HG02981 (cell line): ENCODE measurements around the gene OSM.

Source experiments
- ATAC-seq: cut with Tn5 transposase; IDR thresholded peaks from one replicate; pipeline ENCODE4 v1.9.1; 2021; ENCODE audit warnings: mild to moderate bottlenecking, moderate library complexity; ENCODE audit not compliant: unreplicated experiment

OSM gene

GRCh38 chr22:30265131-30265720 lies 1.4 kb downstream of the OSM start:
- no peak for ATAC-seq

- ATAC-seq, result no peak
Observed at GRCh38 chr22:30263883-30264282, 2.8 kb downstream of the OSM start.

DNA sequence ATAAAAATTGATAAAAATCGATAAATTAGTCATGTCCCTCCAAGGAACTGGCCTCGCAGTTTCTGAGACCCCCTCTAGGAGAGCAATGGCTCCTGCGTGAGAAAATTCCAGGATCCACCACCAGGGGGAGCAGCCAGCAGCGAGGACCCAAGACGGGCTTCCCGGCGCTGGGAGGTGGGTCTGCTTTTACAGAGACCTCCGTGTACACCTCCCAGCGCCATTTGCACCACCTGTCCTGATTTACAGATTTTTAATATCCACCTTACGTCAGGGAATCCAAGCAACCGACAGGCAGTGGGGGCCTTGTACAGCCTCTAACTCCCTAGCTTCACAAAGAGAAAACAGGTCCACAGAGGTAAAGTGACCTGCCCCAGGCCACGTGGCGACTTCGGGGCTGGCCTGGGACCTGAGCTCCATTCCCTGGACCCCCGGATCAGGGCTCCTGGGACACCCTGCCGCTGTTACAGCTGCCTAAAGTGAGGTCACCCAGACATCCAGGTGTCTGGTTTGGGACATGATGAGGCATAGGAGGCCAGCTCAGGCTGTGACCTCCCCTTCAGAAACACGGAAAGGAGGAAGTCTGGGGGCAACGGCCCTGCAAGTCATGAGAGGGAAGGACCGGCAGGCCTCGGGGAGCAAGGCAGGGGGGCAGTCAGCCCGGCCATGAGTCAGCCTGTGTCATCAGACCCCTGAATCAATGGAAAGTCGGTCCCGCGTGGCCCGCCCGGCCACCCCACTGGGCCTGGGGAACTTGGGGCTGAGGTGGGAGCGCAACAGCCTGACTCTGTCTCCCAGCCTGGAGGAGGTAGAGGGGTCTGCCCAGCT lies 3.5 kb downstream of the OSM start:
- ATAC-seq, result no peak

- ATAC-seq, result no peak
Observed at GRCh38 chr22:30262112-30262511, 4.5 kb downstream of the OSM start.

GRCh38 chr22:30261134-30261533 lies 5.5 kb downstream of the OSM start:
- no peak for ATAC-seq

GRCh38 chr22:30260682-30261081 lies 6.0 kb downstream of the OSM start:
- ATAC-seq, result no peak

GRCh38 chr22:30260276-30260675 lies 6.4 kb downstream of the OSM start:
- ATAC-seq, result no peak

GRCh38 chr22:30254314-30254713 lies 12.3 kb downstream of the OSM start:
- ATAC-seq, result no peak

DNA sequence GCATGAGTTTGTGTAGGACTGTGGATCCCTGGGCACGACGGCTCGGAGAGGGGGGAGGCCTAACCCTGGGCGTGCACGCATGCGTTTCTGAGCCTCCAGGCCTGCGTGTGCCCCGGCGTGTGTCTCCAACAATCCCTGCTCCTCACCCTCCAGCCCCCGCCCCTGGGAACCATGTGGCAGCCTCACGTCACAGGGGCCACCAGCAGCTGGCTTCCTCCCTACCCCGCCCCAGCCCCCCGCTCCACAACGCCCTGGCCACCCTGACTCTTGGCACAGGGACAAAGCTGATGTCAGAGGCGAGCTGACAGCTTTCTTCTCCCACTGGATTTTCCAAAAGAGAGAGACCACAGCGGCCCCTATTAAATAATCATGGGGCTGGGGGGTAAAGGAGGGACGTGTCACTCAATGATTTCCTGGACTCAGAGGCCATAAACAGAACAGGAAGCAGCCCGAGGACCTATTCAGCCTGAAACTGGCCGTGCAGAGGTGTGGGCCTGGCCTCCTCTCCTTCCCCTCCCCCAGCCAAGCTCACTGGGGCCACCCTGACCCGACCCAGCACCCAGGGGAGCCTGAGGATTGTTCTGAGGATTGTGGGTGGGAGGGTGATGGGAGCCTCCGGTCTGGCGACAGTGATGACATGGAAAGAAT lies 13.3 kb downstream of the OSM start:
- no peak for ATAC-seq

GRCh38 chr22:30252411-30253204 lies 14.0 kb downstream of the OSM start:
- ATAC-seq, result no peak

GRCh38 chr22:30251711-30252110 lies 14.9 kb downstream of the OSM start:
- no peak for ATAC-seq

- no peak for ATAC-seq
Observed at GRCh38 chr22:30250661-30251267, 15.9 kb downstream of the OSM start.

- ATAC-seq, result no peak
Observed at GRCh38 chr22:30250039-30250565, 16.5 kb downstream of the OSM start.

DNA sequence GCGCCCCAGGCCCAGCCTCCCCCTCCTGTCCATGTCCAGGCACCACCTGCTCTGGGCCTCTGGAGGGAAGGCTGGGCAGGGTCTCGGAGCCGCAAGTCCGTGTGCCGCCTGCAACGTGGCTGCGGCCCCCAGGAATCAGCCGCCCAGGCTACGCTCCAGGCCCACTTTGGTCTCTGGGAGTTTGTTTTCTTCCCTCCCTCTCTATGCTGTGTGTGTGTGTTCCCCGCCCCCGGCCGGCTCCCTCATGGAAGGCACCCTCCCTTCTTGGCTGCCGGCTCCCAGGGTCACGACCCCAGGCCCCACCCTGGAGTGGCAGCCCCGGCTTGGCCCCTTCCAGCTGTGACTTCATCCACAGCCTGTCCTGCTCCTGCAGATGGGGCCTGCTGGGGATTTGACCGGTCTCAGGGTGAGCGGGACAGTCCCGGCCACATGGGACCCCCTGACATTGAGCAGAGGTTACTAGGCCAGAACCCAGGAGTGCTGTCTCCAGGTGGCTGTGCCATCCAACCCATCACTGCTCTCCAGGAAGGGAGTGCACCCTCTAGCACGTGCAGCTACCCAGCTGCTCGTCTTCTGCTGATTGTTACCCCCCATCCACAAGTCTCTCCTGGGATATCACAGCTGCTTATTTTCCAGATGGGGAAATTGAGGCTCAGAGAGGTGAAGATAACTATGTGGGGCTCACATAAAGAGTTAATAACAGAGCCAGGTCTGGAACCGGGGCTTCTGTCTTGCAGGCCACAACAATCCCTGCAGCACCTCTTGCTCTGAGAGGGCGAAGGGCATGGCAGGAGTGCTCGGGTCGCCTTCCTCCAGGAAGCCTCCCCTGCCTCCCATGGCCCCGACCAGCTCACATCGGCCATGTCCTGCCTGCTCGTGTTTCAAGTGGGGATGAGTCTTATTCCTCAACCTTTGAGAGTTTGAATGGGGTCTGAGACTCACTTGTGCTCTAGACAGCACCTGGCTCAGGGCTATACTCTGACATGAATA lies 17.3 kb downstream of the OSM start:
- no peak for ATAC-seq

DNA sequence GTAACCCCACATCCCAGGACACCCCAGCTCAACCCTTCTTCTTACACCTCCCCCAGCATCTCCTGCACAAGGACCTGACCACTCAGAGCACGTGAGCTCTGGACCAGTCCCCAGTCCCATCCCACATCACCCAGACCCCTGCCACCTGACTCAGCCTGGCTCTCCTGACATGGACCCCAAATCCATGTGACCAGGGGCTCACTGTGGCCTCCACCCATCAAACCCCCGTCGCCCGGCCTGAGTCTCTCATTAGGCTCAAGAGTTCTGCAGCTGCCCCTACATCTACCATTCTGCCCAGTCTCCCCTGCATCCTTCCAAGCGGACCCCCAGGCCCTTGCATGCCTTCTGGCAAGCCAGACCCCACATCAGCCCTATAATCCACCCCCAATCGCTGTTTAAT lies 18.2 kb downstream of the OSM start:
- ATAC-seq, result no peak

GRCh38 chr22:30247974-30248373 lies 18.7 kb downstream of the OSM start:
- no peak for ATAC-seq

- ATAC-seq, result no peak
Observed at GRCh38 chr22:30247561-30247960, 19.1 kb downstream of the OSM start.

DNA sequence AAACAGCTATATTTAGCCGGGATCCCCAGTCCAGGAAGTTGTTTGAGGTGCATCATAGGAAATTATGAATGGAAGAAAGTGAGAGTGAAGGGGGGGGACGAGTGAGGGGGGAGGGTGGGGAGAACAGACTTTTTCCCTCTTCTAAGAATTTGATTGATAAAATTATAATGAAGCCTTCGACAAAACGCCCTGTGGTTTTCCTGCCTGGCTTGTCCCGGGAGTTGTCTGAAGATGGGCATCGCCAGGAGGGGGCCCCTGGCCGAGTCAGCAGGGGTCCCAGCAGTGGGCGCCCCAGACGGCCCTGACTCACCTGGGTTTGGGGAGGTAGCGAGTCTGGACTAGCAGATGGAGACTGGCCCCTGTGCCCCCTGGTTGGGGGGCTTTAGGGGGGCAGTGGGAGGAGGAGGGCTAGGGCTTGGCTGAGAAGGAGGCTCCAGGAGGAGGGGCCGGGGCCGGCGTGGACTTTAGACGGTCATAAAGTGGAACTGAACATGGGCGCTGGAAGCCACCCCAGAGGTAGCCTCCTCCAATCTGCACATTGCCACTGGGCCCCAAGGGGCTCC lies 19.8 kb downstream of the OSM start:
- ATAC-seq, result no peak
